Caco-2 (cell line): ENCODE measurements around the gene FER. TPM values are rescaled to one million over a fixed set of nuclear protein-coding genes. Genes with fewer than 3 reads are reported as not detected.

Source experiments
- BruUV-seq: library from RNA; stranded (reverse); fragments of 400-500 nt; replicated peaks from 2 replicates; lab custom pipeline; 2021; lab: Mats Ljungman, UMichigan
- CTCF ChIA-PET: fragments of 300-600 bp; sonication (Branson Sonifier 250); formaldehyde crosslinking; loops from one replicate; lab custom pipeline; 2022; ENCODE audit warnings: antibody characterized with exemption; lab: Charles Lee
- POLR2A ChIA-PET: fragments of 300-600 bp; sonication (Branson Sonifier 250); formaldehyde crosslinking; loops from one replicate; lab custom pipeline; 2022; ENCODE audit warnings: antibody characterized with exemption; lab: Charles Lee
- DNase-seq, 2 experiments: peaks; one replicate each; pipeline versions ENCODE4 v3.0.0 to v3.0.0-alpha.2; 2020 to 2022
- H3K27me3 ChIP-seq: replicated peaks from 2 replicates; pipeline ENCODE4 v1.6.0; 2011; ENCODE audit warnings: low read length; ENCODE audit not compliant: control insufficient read depth, insufficient read depth
- H3K36me3 ChIP-seq: 2 replicates; pipeline ENCODE4 v1.5.1; 2011; ENCODE audit warnings: low read length; ENCODE audit not compliant: control insufficient read depth, insufficient read depth
- H3K4me1 ChIP-seq: fragments of 250-450 bp; sonication (Bioruptor Pico); 2 replicates; pipeline ENCODE4 v1.5.1; 2020; ENCODE audit warnings: mild to moderate bottlenecking
- H3K4me3 ChIP-seq: 2 replicates; pipeline ENCODE4 v1.5.1; 2011; ENCODE audit warnings: low read depth, mild to moderate bottlenecking, control low read depth, low read length
- H3K9me3 ChIP-seq: fragments of 250-450 bp; sonication (Bioruptor Pico); 2 replicates; pipeline ENCODE4 v1.5.1; 2020; ENCODE audit warnings: mild to moderate bottlenecking, moderate library complexity
- H3K27ac Mint-ChIP-seq: one replicate; pipeline ENCODE4 v1.8.0; 2022; ENCODE audit warnings: mixed read lengths; ENCODE audit not compliant: unreplicated experiment
- H3K27me3 Mint-ChIP-seq: one replicate; pipeline ENCODE4 v1.8.0; 2022; ENCODE audit warnings: mixed read lengths; ENCODE audit not compliant: insufficient read depth, unreplicated experiment
- H3K36me3 Mint-ChIP-seq: one replicate; pipeline ENCODE4 v1.8.0; 2022; ENCODE audit warnings: mild to moderate bottlenecking, mixed read lengths; ENCODE audit not compliant: insufficient read depth, unreplicated experiment
- H3K4me1 Mint-ChIP-seq: one replicate; pipeline ENCODE4 v1.8.0; 2022; ENCODE audit warnings: low read depth, mixed read lengths; ENCODE audit not compliant: unreplicated experiment
- H3K4me3 Mint-ChIP-seq: one replicate; pipeline ENCODE4 v1.8.0; 2022; ENCODE audit warnings: mild to moderate bottlenecking, moderate library complexity, mixed read lengths; ENCODE audit not compliant: unreplicated experiment
- H3K9me3 Mint-ChIP-seq: one replicate; pipeline ENCODE4 v1.8.0; 2022; ENCODE audit warnings: mixed read lengths; ENCODE audit not compliant: unreplicated experiment
- CTCF ChIP-seq, 2 experiments: fragments of 200-600 bp in 1 of 2; IDR thresholded peaks; 1 replicate in 1 of 2; 2 replicates in 1 of 2; pipeline versions ENCODE4 v1.5.1 to v1.8.0; 2011 to 2022; ENCODE audit warnings: antibody characterized with exemption in 1 of 2, control low read depth in 1 of 2, inconsistent platforms in 1 of 2, low read depth in 1 of 2, low read length in 1 of 2, mild to moderate bottlenecking in 1 of 2, moderate library complexity in 1 of 2; ENCODE audit not compliant: insufficient read depth in 1 of 2, severe bottlenecking in 1 of 2, unreplicated experiment in 1 of 2
- intact Hi-C: fragments of 100-400 bp; cut with micrococcal nuclease; formaldehyde crosslinking; loops from one replicate; pipeline ENCODE4 v1.10.0; 2022; ENCODE audit not compliant: unreplicated experiment
- total RNA-seq: library from RNA; stranded (reverse); gene quantifications from 2 replicates; pipeline ENCODE4 v1.2.3, GENCODE V29; 2022

FER gene
- total RNA-seq, 1 experiment from 2014 or later, result 43.1 TPM

- Histone ChIP-seq H3K4me3 (no peak overlapping the region), H3K27me3 (no peaks in the 10 kb centered on the region), H3K9me3 (no peaks in the 10 kb centered on the region), H3K4me1 (no peaks in the 10 kb centered on the region), H3K36me3 (no peaks in the 10 kb centered on the region)
- H3K4me3 Mint-ChIP-seq, result no peak overlapping the region
- H3K27ac Mint-ChIP-seq, result no peak overlapping the region
- BruUV-seq, result no TSS peak
- H3K4me1 Mint-ChIP-seq, result no peaks in the 10 kb centered on the region
- peaks cover 5% of the 10 kb centered on the region for H3K36me3 Mint-ChIP-seq
- no peak for TF ChIP-seq CTCF (IDR thresholded peaks at IDR 0.05; ENCODE audit: insufficient read depth in 1 of 2, low read depth in 1 of 2, low read length in 1 of 2, severe bottlenecking in 1 of 2, unreplicated experiment in 1 of 2)
- H3K27me3 Mint-ChIP-seq, result no peaks in the 10 kb centered on the region
- POLR2A ChIA-PET, result no interaction called here
- DNase-seq, result no peak
- CTCF ChIA-PET, result no interaction called here
- intact Hi-C loops, result no loop called here
- H3K9me3 Mint-ChIP-seq, result no peaks in the 10 kb centered on the region
Observed at GRCh38 chr5:109143031-109143430, 395.3 kb downstream of the FER start.

GRCh38 chr5:109145139-109145538 lies 397.4 kb downstream of the FER start:
- ChIA-PET CTCF (no interaction called here), POLR2A (no interaction called here)
- Mint-ChIP-seq H3K36me3 (peaks cover 5% of the 10 kb centered on the region), H3K4me1 (no peaks in the 10 kb centered on the region), H3K9me3 (no peaks in the 10 kb centered on the region), H3K27me3 (no peaks in the 10 kb centered on the region), H3K27ac (no peak overlapping the region), H3K4me3 (no peak overlapping the region)
- H3K4me1 ChIP-seq, result no peaks in the 10 kb centered on the region
- intact Hi-C loops, result no loop called here
- no peaks in the 10 kb centered on the region for H3K9me3 ChIP-seq
- H3K4me3 ChIP-seq, result no peak overlapping the region
- no peaks in the 10 kb centered on the region for H3K27me3 ChIP-seq
- no peak for DNase-seq
- BruUV-seq, result no TSS peak
- no peak for TF ChIP-seq CTCF (IDR thresholded peaks at IDR 0.05; ENCODE audit: insufficient read depth in 1 of 2, low read depth in 1 of 2, low read length in 1 of 2, severe bottlenecking in 1 of 2, unreplicated experiment in 1 of 2)
- no peaks in the 10 kb centered on the region for H3K36me3 ChIP-seq

GRCh38 chr5:109146591-109146990 lies 398.9 kb downstream of the FER start:
- no peaks in the 10 kb centered on the region for H3K4me1 ChIP-seq
- Mint-ChIP-seq H3K36me3 (peaks cover 5% of the 10 kb centered on the region), H3K4me1 (no peaks in the 10 kb centered on the region), H3K4me3 (no peak overlapping the region), H3K27ac (no peak overlapping the region), H3K27me3 (no peaks in the 10 kb centered on the region), H3K9me3 (no peaks in the 10 kb centered on the region)
- no peaks in the 10 kb centered on the region for H3K9me3 ChIP-seq
- DNase-seq, result no peak
- H3K27me3 ChIP-seq, result no peaks in the 10 kb centered on the region
- intact Hi-C loops, result no loop called here
- H3K4me3 ChIP-seq, result no peak overlapping the region
- TF ChIP-seq CTCF (IDR thresholded peaks at IDR 0.05; ENCODE audit: insufficient read depth in 1 of 2, low read depth in 1 of 2, low read length in 1 of 2, severe bottlenecking in 1 of 2, unreplicated experiment in 1 of 2), result no peak
- H3K36me3 ChIP-seq, result no peaks in the 10 kb centered on the region
- no TSS peak for BruUV-seq
- CTCF ChIA-PET, result no interaction called here
- POLR2A ChIA-PET, result no interaction called here
